ENCODE data around the gene GMDS. TPM values are rescaled to one million over a fixed set of nuclear protein-coding genes. Genes with fewer than 3 reads are reported as not detected.

GMDS gene
- total and polyA plus RNA-seq, 2 of the 8 experiments (the other 6 are each of a cell fraction or from before 2014, with no cell fraction given) = 16.8 to 50.0 TPM

- H3K56ac ChIP-seq (replicated peaks; ENCODE audit: insufficient read length, low read depth, low read length) = no peak overlapping the region
- no peak overlapping the region for H3K14ac ChIP-seq (ENCODE audit: insufficient read length)
- no peak overlapping the region for H2BK12ac ChIP-seq (ENCODE audit: low read depth, low read length)
- H2BK15ac ChIP-seq (ENCODE audit: low read length) = no peak overlapping the region
- WGBS, 2 experiments (ENCODE audit: extremely low coverage in 1 of 2, insufficient coverage in 1 of 2, insufficient read length in 1 of 2, insufficient replicate concordance in 2 of 2, low coverage in 1 of 2, low lambda C conversion rate in 2 of 2, missing lambda C conversion rate in 1 of 2) = 93% methylated on average over 1 of the region's 1 CpG; no CpG with 5 or more reads in 1 of the 2 experiments
- ChIA-PET CTCF (ENCODE audit: partially characterized antibody) (interaction anchor here (0.8 to 1.0 kb wide), 2 partner anchors 8 to 9 kb away, joined by 3 read pairs; no protein-coding TSS in a partner anchor), POLR2A (ENCODE audit: partially characterized antibody) (no interaction called here)
- DNase-seq (ENCODE audit: low read depth in 1 of 2, low spot score in 2 of 2) (no peak), FAIRE-seq (no peak)
- H2BK5ac ChIP-seq (ENCODE audit: low read depth, low read length) = no peak overlapping the region
- no peak overlapping the region for H4K5ac ChIP-seq (ENCODE audit: insufficient read length, low read depth, low read length)
- no peaks in the 10 kb centered on the region for H3K79me2 ChIP-seq (ENCODE audit: control insufficient read depth in 1 of 2, insufficient read depth in 2 of 2, low read length in 2 of 2)
- no peaks in the 10 kb centered on the region for H3K36me3 ChIP-seq (ENCODE audit: control insufficient read depth in 2 of 4, insufficient read depth in 4 of 4, low read length in 3 of 4)
- no peak overlapping the region for H3K23ac ChIP-seq (ENCODE audit: insufficient read length)
- H3K18ac ChIP-seq (ENCODE audit: extremely low read depth, low read length) = no peak overlapping the region
- no peak overlapping the region for H2AFZ ChIP-seq (ENCODE audit: low read length)
- no peaks in the 10 kb centered on the region for H3K27me3 ChIP-seq (replicated peaks in 1 of 4; ENCODE audit: control insufficient read depth in 3 of 4, extremely low read depth in 1 of 4, insufficient read depth in 3 of 4, low read length in 3 of 4)
- H2BK20ac ChIP-seq (ENCODE audit: low read length) = no peak overlapping the region
- no peaks in the 10 kb centered on the region; the same call in 1 of the 2 replicates for H3K23me2 ChIP-seq (ENCODE audit: low read depth, low read length)
- H3K27ac ChIP-seq (ENCODE audit: low read depth, low read length) = no peak overlapping the region
- no peak overlapping the region for H2AK5ac ChIP-seq (ENCODE audit: low read depth, low read length)
- H3K4me3 ChIP-seq (ENCODE audit: extremely low read depth in 1 of 4, insufficient read depth in 2 of 4, low read depth in 3 of 4, low read length in 4 of 4) = no peak overlapping the region
- H4K8ac ChIP-seq (ENCODE audit: extremely low read depth, insufficient read depth, low read length) = no peak overlapping the region
- H3K4ac ChIP-seq (replicated peaks; ENCODE audit: insufficient read length, low read depth, low read length) = no peak overlapping the region
- H4K91ac ChIP-seq (replicated peaks; ENCODE audit: insufficient read length, low read length) = no peak overlapping the region
- H3K79me1 ChIP-seq (ENCODE audit: low read depth, low read length) = peaks cover under 1% of the 10 kb centered on the region; the same call in 1 of the 2 replicates
- peaks cover 0 to 1% of the 10 kb centered on the region in 2 experiments for H4K20me1 ChIP-seq (replicated peaks in 1 of 2; ENCODE audit: control insufficient read depth in 1 of 2, insufficient read depth in 2 of 2, low read length in 2 of 2)
- no peak overlapping the region for H3K9ac ChIP-seq (replicated peaks in 1 of 4; ENCODE audit: extremely low read depth in 1 of 4, low read depth in 3 of 4, low read length in 3 of 4)
- H3K4me1 ChIP-seq (replicated peaks in 1 of 4; ENCODE audit: control insufficient read depth in 3 of 4, insufficient read depth in 4 of 4, low read length in 3 of 4) = peaks cover 0 to 4% (median 2%) of the 10 kb centered on the region in 4 experiments; a peak in 2 of 7 replicates
- no peak overlapping the region for H3K4me2 ChIP-seq (ENCODE audit: insufficient read depth in 1 of 2, low read depth in 2 of 2, low read length in 2 of 2)
- H2BK120ac ChIP-seq (replicated peaks; ENCODE audit: low read depth, low read length) = no peak overlapping the region
- TF ChIP-seq SAP30 (IDR thresholded peaks at IDR 0.05; ENCODE audit: insufficient read depth, insufficient replicate concordance, low read length) (no peak), TCF12 (IDR thresholded peaks at IDR 0.05; ENCODE audit: low read depth, low read length) (no peak), EP300 (IDR thresholded peaks at IDR 0.05; ENCODE audit: borderline replicate concordance in 1 of 2, low read depth in 2 of 2, low read length in 2 of 2) (no peak)
- H3K9me3 ChIP-seq (ENCODE audit: insufficient read depth in 2 of 2, low read depth in 1 of 2, low read length in 1 of 2) = no peaks in the 10 kb centered on the region
Observed at GRCh38 chr6:2035046-2035445, 210.4 kb downstream of the GMDS start.
